WTC11 (cell line): Measurements from ENCODE around the gene TTC24.

Experiments used
- CREM ChIP-seq: sonication (generic); formaldehyde crosslinking; IDR thresholded peaks from 2 replicates; pipeline ENCODE4 v1.8.1; 2022; ENCODE audit warnings: mild to moderate bottlenecking, missing genetic modification reagents, moderate library complexity
- FOXP1 ChIP-seq: sonication (generic); formaldehyde crosslinking; IDR thresholded peaks from 2 replicates; pipeline ENCODE4 v1.8.0; 2022; ENCODE audit warnings: missing genetic modification reagents, mild to moderate bottlenecking, moderate library complexity, borderline replicate concordance
- FOXP4 ChIP-seq: sonication (generic); formaldehyde crosslinking; IDR thresholded peaks from 2 replicates; pipeline ENCODE4 v1.8.0; 2022; ENCODE audit warnings: mild to moderate bottlenecking, missing genetic modification reagents
- IRF2 ChIP-seq: sonication (generic); formaldehyde crosslinking; IDR thresholded peaks from 2 replicates; pipeline ENCODE4 v1.8.0; 2022; ENCODE audit warnings: low read depth, missing genetic modification reagents, borderline replicate concordance
- JUN ChIP-seq: sonication (generic); formaldehyde crosslinking; IDR thresholded peaks from 2 replicates; pipeline ENCODE4 v1.8.0; 2023; ENCODE audit warnings: mild to moderate bottlenecking, missing genetic modification reagents
- RELA ChIP-seq: sonication (generic); formaldehyde crosslinking; IDR thresholded peaks from 2 replicates; pipeline ENCODE4 v1.8.1; 2022; ENCODE audit warnings: missing genetic modification reagents, mild to moderate bottlenecking, borderline replicate concordance
- ZNF232 ChIP-seq: sonication (generic); formaldehyde crosslinking; IDR thresholded peaks from 2 replicates; pipeline ENCODE4 v1.8.0; 2022; ENCODE audit warnings: mild to moderate bottlenecking, missing genetic modification reagents
- ZNF532 ChIP-seq: fragments of 250-450 bp; sonication (Bioruptor Pico); IDR thresholded peaks from 2 replicates; pipeline ENCODE4 v1.9.0; 2021; ENCODE audit warnings: mild to moderate bottlenecking, borderline replicate concordance
- TF ChIP-seq, protein P1 (sequence below): fragments of 200-600 bp; IDR thresholded peaks from 2 replicates; pipeline ENCODE4 v1.8.0; 2022; ENCODE audit warnings: antibody characterized with exemption
- TF ChIP-seq, protein P2 (sequence below): fragments of 250-450 bp; sonication (Bioruptor Pico); IDR thresholded peaks from 2 replicates; pipeline ENCODE4 v1.8.0; 2021; ENCODE audit warnings: mild to moderate bottlenecking

DNA sequence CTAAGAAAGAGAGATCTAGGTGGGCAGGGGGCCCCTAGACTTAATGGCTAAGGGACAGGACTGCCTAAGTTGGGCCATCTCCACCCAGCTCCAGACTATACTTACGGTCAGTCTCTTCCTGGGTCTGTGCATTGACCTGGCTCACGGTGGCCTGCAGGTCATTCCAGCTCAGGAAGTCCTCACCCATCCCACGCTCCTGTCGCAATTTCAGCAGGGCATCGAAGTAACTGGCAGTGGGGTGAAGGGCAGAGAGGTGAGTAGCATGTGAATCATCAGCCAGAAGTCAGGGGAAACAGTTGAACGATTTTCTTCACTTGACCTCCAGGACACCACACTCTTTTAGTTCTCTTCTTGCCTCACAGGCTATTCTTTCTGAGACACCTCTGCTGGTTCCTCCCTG, 27.7 kb upstream of the TTC24 start:
- TF ChIP-seq FOXP1 (CRISPR knock-in tag) = no peak
- no peak for TF ChIP-seq IRF2 (CRISPR knock-in tag)
- TF ChIP-seq, protein P1, sequence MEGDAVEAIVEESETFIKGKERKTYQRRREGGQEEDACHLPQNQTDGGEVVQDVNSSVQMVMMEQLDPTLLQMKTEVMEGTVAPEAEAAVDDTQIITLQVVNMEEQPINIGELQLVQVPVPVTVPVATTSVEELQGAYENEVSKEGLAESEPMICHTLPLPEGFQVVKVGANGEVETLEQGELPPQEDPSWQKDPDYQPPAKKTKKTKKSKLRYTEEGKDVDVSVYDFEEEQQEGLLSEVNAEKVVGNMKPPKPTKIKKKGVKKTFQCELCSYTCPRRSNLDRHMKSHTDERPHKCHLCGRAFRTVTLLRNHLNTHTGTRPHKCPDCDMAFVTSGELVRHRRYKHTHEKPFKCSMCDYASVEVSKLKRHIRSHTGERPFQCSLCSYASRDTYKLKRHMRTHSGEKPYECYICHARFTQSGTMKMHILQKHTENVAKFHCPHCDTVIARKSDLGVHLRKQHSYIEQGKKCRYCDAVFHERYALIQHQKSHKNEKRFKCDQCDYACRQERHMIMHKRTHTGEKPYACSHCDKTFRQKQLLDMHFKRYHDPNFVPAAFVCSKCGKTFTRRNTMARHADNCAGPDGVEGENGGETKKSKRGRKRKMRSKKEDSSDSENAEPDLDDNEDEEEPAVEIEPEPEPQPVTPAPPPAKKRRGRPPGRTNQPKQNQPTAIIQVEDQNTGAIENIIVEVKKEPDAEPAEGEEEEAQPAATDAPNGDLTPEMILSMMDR = no peak
- TF ChIP-seq CREM (CRISPR knock-in tag) = no peak
- TF ChIP-seq, protein P2, sequence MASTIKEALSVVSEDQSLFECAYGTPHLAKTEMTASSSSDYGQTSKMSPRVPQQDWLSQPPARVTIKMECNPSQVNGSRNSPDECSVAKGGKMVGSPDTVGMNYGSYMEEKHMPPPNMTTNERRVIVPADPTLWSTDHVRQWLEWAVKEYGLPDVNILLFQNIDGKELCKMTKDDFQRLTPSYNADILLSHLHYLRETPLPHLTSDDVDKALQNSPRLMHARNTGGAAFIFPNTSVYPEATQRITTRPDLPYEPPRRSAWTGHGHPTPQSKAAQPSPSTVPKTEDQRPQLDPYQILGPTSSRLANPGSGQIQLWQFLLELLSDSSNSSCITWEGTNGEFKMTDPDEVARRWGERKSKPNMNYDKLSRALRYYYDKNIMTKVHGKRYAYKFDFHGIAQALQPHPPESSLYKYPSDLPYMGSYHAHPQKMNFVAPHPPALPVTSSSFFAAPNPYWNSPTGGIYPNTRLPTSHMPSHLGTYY (CRISPR knock-in tag) = no peak
- no peak for TF ChIP-seq JUN (CRISPR knock-in tag)
- no peak for TF ChIP-seq ZNF532 (CRISPR knock-in tag)
- no peak for TF ChIP-seq FOXP4 (CRISPR knock-in tag)
- no peak for TF ChIP-seq RELA
- TF ChIP-seq ZNF232 (CRISPR knock-in tag) = no peak
